ENCODE measurements around the gene GRB2.
"Not testable (repeated sequence)": the region's sequence is repeated elsewhere in the genome, so short reads cannot be mapped to it uniquely, and the experiment has no call there.

DNA sequence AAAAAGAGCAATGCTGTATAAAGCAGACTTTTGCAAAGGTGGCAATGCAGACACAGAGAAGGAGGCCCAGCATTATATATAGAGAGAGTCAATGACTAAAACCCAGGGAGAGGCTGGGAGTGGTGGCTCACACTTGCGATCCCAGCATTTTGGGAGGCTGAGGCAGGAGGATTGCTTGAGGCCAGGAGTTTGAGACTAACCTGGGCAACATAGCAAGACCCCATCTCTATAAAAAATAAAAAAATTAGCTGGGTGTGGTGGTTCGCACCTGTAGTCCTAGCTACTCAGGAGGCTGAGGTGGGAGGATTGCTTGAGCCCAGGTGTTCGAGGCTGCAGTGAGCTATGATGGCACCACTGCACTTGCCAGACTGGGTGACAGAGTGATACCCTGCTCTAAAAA lies 49.2 kb upstream of the GRB2 start:
- not testable (repeated sequence) for TF ChIP-seq ZNF121 (CRISPR knock-in tag; IDR thresholded peaks at IDR 0.05); ZNF317 (CRISPR knock-in tag; IDR thresholded peaks at IDR 0.05; ENCODE audit: borderline replicate concordance, low read depth); CBFB (CRISPR knock-in tag; IDR thresholded peaks at IDR 0.05; ENCODE audit: low read depth); SOX15 (CRISPR knock-in tag; IDR thresholded peaks at IDR 0.05)
- TF ChIP-seq, protein P1, sequence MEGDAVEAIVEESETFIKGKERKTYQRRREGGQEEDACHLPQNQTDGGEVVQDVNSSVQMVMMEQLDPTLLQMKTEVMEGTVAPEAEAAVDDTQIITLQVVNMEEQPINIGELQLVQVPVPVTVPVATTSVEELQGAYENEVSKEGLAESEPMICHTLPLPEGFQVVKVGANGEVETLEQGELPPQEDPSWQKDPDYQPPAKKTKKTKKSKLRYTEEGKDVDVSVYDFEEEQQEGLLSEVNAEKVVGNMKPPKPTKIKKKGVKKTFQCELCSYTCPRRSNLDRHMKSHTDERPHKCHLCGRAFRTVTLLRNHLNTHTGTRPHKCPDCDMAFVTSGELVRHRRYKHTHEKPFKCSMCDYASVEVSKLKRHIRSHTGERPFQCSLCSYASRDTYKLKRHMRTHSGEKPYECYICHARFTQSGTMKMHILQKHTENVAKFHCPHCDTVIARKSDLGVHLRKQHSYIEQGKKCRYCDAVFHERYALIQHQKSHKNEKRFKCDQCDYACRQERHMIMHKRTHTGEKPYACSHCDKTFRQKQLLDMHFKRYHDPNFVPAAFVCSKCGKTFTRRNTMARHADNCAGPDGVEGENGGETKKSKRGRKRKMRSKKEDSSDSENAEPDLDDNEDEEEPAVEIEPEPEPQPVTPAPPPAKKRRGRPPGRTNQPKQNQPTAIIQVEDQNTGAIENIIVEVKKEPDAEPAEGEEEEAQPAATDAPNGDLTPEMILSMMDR (IDR thresholded peaks at IDR 0.05) = not testable (repeated sequence)
